ENCODE results near the gene FMN1. TPM values are rescaled to one million over a fixed set of nuclear protein-coding genes. Genes with fewer than 3 reads are reported as not detected.

FMN1 gene
- total and polyA plus RNA-seq, 3 donors from 2014 or later = 17.7 to 53.7 (median 47.4) TPM

- no peak for TF ChIP-seq CTCF (IDR thresholded peaks at IDR 0.05)
Observed at GRCh38 chr15:33008284-33008995, 186.1 kb downstream of the FMN1 start.

GRCh38 chr15:33007303-33007855, 187.1 kb downstream of the FMN1 start:
- no peak overlapping the region for H3K27ac ChIP-seq
- H3K27me3 ChIP-seq = no peaks in the 10 kb centered on the region
- no peak for DNase-seq
- TF ChIP-seq CTCF (IDR thresholded peaks at IDR 0.05) (no peak), POLR2A (IDR thresholded peaks at IDR 0.05) (no peak)
- no peaks in the 10 kb centered on the region for H3K36me3 ChIP-seq (ENCODE audit: low read depth, missing control alignments)
- no peaks in the 10 kb centered on the region for H3K4me1 ChIP-seq
- no peak overlapping the region for H3K4me3 ChIP-seq
- no peaks in the 10 kb centered on the region for H3K9me3 ChIP-seq
- intact Hi-C loops (cut with DNase I; ENCODE audit: low total_unique reads) = no loop called here
- 52 to 55% methylated on average over 4 of the region's 4 CpGs for WGBS, 2 donors

More at GRCh38 chr15:33008284-33008995, 186.1 kb downstream of the FMN1 start:
- H3K27ac ChIP-seq = no peak overlapping the region
- no peaks in the 10 kb centered on the region for H3K27me3 ChIP-seq
- WGBS, 2 donors = 53 to 59% methylated on average over 3 of the region's 3 CpGs
- no peak overlapping the region for H3K4me3 ChIP-seq
- no peaks in the 10 kb centered on the region for H3K36me3 ChIP-seq (ENCODE audit: low read depth, missing control alignments)
- intact Hi-C loops (cut with DNase I; ENCODE audit: low total_unique reads) = no loop called here
- H3K4me1 ChIP-seq = no peaks in the 10 kb centered on the region
- no peaks in the 10 kb centered on the region for H3K9me3 ChIP-seq
- DNase-seq = no peak

GRCh38 chr15:33005582-33005981, 188.9 kb downstream of the FMN1 start:
- intact Hi-C loops (cut with DNase I; ENCODE audit: low total_unique reads) = no loop called here
- TF ChIP-seq POLR2A (IDR thresholded peaks at IDR 0.05) (no peak), CTCF (IDR thresholded peaks at IDR 0.05) (no peak)
- Histone ChIP-seq H3K4me1 (peaks cover 2% of the 10 kb centered on the region), H3K4me3 (no peak overlapping the region), H3K27me3 (no peaks in the 10 kb centered on the region), H3K27ac (no peak overlapping the region), H3K9me3 (no peaks in the 10 kb centered on the region), H3K36me3 (ENCODE audit: low read depth, missing control alignments) (no peaks in the 10 kb centered on the region)
- no peak for DNase-seq
- 76 to 78% methylated on average over 1 of the region's 1 CpG for WGBS, 2 donors

GRCh38 chr15:33001926-33002325, 192.6 kb downstream of the FMN1 start:
- H3K27ac ChIP-seq = no peak overlapping the region
- no peak overlapping the region for H3K4me3 ChIP-seq
- no peaks in the 10 kb centered on the region for H3K36me3 ChIP-seq (ENCODE audit: low read depth, missing control alignments)
- H3K27me3 ChIP-seq = no peaks in the 10 kb centered on the region
- peaks cover 2% of the 10 kb centered on the region for H3K4me1 ChIP-seq
- intact Hi-C loops (cut with DNase I; ENCODE audit: low total_unique reads) = no loop called here
- TF ChIP-seq POLR2A (IDR thresholded peaks at IDR 0.05) = no peak
- no peak for TF ChIP-seq CTCF (IDR thresholded peaks at IDR 0.05)
- no peak for DNase-seq
- H3K9me3 ChIP-seq = no peaks in the 10 kb centered on the region

Data from testis (tissue), 3 donors.